Kidney (tissue), 14 donors: ENCODE measurements around the gene PPIF. TPM values are rescaled to one million over a fixed set of nuclear protein-coding genes. Genes with fewer than 3 reads are reported as not detected.

ENCODE experiments used
- DNase-seq, 5 donors: peaks; one replicate each; pipeline ENCODE4 v3.0.0-alpha.2; 2013 to 2020
- FAIRE-seq: peaks from 2 replicates; lab custom pipeline; 2012; peaks lifted over from hg19 to GRCh38; lab: Jason Lieb, UNC
- H3K27ac ChIP-seq, 2 donors: one replicate each; pipeline ENCODE4 v1.7.0; 2013; ENCODE audit warnings: low read depth in 2 of 2, low read length in 2 of 2, inconsistent platforms in 1 of 2
- H3K27me3 ChIP-seq: one replicate; pipeline ENCODE4 v1.7.1; 2013; ENCODE audit warnings: low read length, inconsistent platforms; ENCODE audit not compliant: control insufficient read depth, insufficient read depth
- H3K36me3 ChIP-seq, 3 donors: one replicate each; pipeline versions ENCODE4 v1.7.0 to v1.7.1; 2013; ENCODE audit warnings: low read length in 3 of 3, control low read depth in 1 of 3, inconsistent platforms in 1 of 3; ENCODE audit not compliant: insufficient read depth in 3 of 3, control insufficient read depth in 2 of 3
- H3K4me1 ChIP-seq, 3 donors: one replicate each; pipeline versions ENCODE4 v1.7.0 to v1.7.1; 2013; ENCODE audit warnings: low read length in 3 of 3, inconsistent platforms in 1 of 3, low read depth in 1 of 3; ENCODE audit not compliant: control insufficient read depth in 2 of 3, insufficient read depth in 2 of 3
- H3K4me3 ChIP-seq, 3 donors: one replicate each; pipeline versions ENCODE4 v1.7.0 to v1.8.1; 2013; ENCODE audit warnings: low read length in 3 of 3, control low read depth in 1 of 3, inconsistent platforms in 1 of 3
- H3K9ac ChIP-seq, 3 donors: one replicate each; pipeline versions ENCODE4 v1.7.0 to v1.7.1; 2013; ENCODE audit warnings: low read length in 3 of 3, control low read depth in 1 of 3, inconsistent platforms in 1 of 3
- H3K9me3 ChIP-seq, 3 donors: one replicate each; pipeline versions ENCODE4 v1.7.0 to v1.7.1; 2013; ENCODE audit warnings: low read length in 3 of 3, control low read depth in 1 of 3, inconsistent platforms in 1 of 3; ENCODE audit not compliant: control insufficient read depth in 2 of 3, insufficient read depth in 1 of 3
- intact Hi-C: fragments of 100-400 bp; cut with DNase I; formaldehyde crosslinking; loops from one replicate; pipeline ENCODE4 v1.11.1; 2022
- polyA plus RNA-seq: library from polyadenylated mRNA; stranded (reverse); fragments of 350-450 nt; fragmentation: Illumina TruSeq; extraction: RNeasy Lipid Tissue Mini Kit (QIAGEN cat#74804); gene quantifications from one replicate; pipeline ENCODE4 v1.2.3, GENCODE V29; 2014; ENCODE audit warnings: low read depth, low replicate concordance; ENCODE audit not compliant: insufficient read depth
- total RNA-seq: library from RNA; stranded (reverse); fragmentation: NEBNext Ultra II Directional; extraction: Animal tissue kit (Norgen Biotek cat#: 25700); gene quantifications from one replicate; pipeline ENCODE4 v1.2.1, GENCODE V29; 2021
- TF ChIP-seq, protein P1 (sequence below): IDR thresholded peaks from 3 replicates; pipeline ENCODE4 v1.5.1; 2012; ENCODE audit warnings: mild to moderate bottlenecking, moderate library complexity, borderline replicate concordance; ENCODE audit not compliant: insufficient read depth; ENCODE audit errors: extremely low read depth
- donor health status: control.
- donor health status: control.
- donor health status: control.
- donor health status: control.
- donor health status: control.
- donor health status: DM: yes; HTN: yes; CAD: no.
- donor health status: Normal renal cell carcinoma (clear cell type).

Gene PPIF
- total and polyA plus RNA-seq, 2 donors from 2014 or later, result 36.7 to 120 TPM

DNA sequence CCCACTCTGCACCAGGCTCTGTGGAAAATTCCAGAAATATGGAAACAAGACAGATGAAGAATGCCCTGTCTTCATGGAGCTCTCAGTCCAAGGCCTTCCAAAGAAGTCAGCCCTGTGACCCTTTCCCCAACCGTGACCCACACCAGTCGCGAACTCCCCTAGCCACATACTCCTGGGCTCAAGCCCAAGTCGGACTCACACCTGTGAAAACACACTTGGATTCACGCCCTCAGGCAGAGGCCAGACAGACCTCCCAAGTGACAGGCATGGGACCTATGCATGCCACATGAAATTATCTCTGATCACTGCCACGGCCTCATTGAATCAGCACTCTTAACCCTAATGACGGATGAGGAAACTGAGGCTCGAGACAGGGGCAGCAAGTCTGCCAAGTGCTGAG, 55.7 kb downstream of the PPIF start:
- no peak for FAIRE-seq
- intact Hi-C loops, result no loop called here
- DNase-seq, result peak in 1 of 5 donors; percentile 56
- no peaks in the 10 kb centered on the region for H3K36me3 ChIP-seq
- peak overlapping the region in 1 of 2 donors; percentile 48 for H3K27ac ChIP-seq
- H3K9me3 ChIP-seq, result no peaks in the 10 kb centered on the region
- H3K4me1 ChIP-seq, result peaks cover 2 to 70% (median 31%) of the 10 kb centered on the region in 3 donors
- TF ChIP-seq, protein P1, sequence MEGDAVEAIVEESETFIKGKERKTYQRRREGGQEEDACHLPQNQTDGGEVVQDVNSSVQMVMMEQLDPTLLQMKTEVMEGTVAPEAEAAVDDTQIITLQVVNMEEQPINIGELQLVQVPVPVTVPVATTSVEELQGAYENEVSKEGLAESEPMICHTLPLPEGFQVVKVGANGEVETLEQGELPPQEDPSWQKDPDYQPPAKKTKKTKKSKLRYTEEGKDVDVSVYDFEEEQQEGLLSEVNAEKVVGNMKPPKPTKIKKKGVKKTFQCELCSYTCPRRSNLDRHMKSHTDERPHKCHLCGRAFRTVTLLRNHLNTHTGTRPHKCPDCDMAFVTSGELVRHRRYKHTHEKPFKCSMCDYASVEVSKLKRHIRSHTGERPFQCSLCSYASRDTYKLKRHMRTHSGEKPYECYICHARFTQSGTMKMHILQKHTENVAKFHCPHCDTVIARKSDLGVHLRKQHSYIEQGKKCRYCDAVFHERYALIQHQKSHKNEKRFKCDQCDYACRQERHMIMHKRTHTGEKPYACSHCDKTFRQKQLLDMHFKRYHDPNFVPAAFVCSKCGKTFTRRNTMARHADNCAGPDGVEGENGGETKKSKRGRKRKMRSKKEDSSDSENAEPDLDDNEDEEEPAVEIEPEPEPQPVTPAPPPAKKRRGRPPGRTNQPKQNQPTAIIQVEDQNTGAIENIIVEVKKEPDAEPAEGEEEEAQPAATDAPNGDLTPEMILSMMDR, result no peak
- no peak overlapping the region for H3K4me3 ChIP-seq
- no peaks in the 10 kb centered on the region for H3K27me3 ChIP-seq
- H3K9ac ChIP-seq, result no peak overlapping the region

DNA sequence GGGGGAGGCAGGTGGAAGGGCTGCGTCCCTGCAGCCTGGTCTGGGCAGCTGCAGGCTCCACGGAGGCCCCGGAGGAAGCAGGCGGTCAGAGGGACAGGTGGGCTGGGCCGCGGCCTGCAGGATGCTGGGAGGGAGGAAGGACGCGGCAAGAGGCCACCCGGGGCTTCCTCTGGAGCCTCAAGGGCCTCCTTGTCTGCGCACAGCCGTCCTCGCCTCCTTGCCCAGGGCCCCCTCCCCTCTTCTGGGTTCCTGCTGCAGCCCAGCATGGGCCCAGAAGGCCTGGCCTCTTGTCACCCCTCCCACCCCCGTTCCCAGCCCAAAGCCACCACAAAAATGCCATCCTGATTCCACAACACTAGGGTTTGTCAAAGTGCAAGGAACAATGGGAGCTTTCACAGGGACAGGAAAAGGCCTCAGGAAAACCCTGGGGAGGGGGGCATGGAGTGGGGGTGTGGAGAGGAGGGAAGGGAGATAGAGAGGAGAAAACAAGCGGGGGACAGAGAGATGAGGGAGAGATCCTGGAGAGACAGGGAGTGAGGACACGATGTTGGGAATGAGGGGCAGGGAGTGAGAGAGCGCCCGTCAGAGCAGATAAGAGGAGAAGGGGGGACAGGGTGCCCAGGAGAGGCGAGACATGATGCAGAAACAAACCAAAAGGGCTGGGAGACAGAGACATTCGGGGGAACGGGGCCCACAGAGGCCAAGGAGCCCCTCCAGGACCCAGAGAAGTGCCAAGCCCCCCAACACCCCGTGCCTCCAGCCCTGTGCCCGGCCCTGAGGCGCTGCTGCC, 56.4 kb downstream of the PPIF start:
- intact Hi-C loops, result no loop called here
- no peak for FAIRE-seq
- H3K36me3 ChIP-seq, result no peaks in the 10 kb centered on the region
- no peaks in the 10 kb centered on the region for H3K27me3 ChIP-seq
- peak in 2 of 5 donors; percentile 56 to 85 for DNase-seq
- no peak overlapping the region for H3K9ac ChIP-seq
- TF ChIP-seq, protein P1, result no peak
- H3K4me1 ChIP-seq, result peaks cover 2 to 65% (median 31%) of the 10 kb centered on the region in 3 donors
- no peak overlapping the region for H3K4me3 ChIP-seq
- no peaks in the 10 kb centered on the region for H3K9me3 ChIP-seq
- H3K27ac ChIP-seq, result peak overlapping the region; percentile 16 to 70

DNA sequence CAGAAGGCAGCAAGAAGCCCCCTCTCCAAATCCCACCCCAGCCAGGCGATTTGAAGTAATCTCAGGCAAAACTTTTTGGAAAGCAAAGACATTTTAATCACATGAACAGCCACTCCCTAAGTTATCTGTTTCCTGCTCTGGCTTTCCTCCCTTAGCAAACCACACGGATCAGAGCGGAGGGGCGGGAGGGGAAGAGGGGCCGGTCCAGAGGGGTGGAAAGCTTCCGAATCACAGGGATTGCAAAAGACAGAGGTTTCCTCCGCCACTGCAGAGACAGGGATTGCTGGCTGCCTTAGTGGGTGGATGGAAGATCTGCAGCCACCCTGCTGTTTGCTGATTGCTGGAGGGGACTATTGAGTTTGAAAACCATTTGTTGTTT, 57.0 kb downstream of the PPIF start:
- TF ChIP-seq, protein P1, result no peak
- DNase-seq (peak in 3 of 5 donors; percentile 60 to 88 (median 88)), FAIRE-seq (no peak)
- Histone ChIP-seq H3K36me3 (no peaks in the 10 kb centered on the region), H3K4me3 (no peak overlapping the region), H3K9me3 (no peaks in the 10 kb centered on the region), H3K27ac (peak overlapping the region; percentile 16 to 70), H3K4me1 (peaks cover 2 to 63% (median 27%) of the 10 kb centered on the region in 3 donors), H3K27me3 (no peaks in the 10 kb centered on the region), H3K9ac (no peak overlapping the region)
- intact Hi-C loops, result no loop called here
